Trophoblast cell (in vitro differentiated cells and primary cell): ENCODE results near the gene BBX.

Source experiments
- DNase-seq, 2 donors: peaks; one replicate each; pipeline ENCODE4 v3.0.0-alpha.2; 2016
- H2AFZ ChIP-seq: 2 replicates; pipeline ENCODE4 v1.6.1; 2013; ENCODE audit warnings: low read length, moderate library complexity, mild to moderate bottlenecking; ENCODE audit not compliant: insufficient read depth, poor library complexity
- H2AK5ac ChIP-seq: 2 replicates; pipeline ENCODE4 v1.6.1; 2013; ENCODE audit warnings: mild to moderate bottlenecking, low read length
- H2BK120ac ChIP-seq: 2 replicates; pipeline ENCODE4 v1.6.1; 2013; ENCODE audit warnings: low read length, mild to moderate bottlenecking, moderate library complexity; ENCODE audit not compliant: insufficient read depth, poor library complexity
- H2BK12ac ChIP-seq: 2 replicates; pipeline ENCODE4 v1.6.1; 2013; ENCODE audit warnings: mild to moderate bottlenecking, low read length, moderate library complexity
- H2BK5ac ChIP-seq: 2 replicates; pipeline ENCODE4 v1.6.1; 2013; ENCODE audit warnings: low read length, low read depth, moderate library complexity, mild to moderate bottlenecking; ENCODE audit not compliant: poor library complexity
- H3K14ac ChIP-seq: 2 replicates; pipeline ENCODE4 v1.6.1; 2013; ENCODE audit warnings: mild to moderate bottlenecking, low read length
- H3K18ac ChIP-seq: 2 replicates; pipeline ENCODE4 v1.6.1; 2013; ENCODE audit warnings: mild to moderate bottlenecking, low read length
- H3K23ac ChIP-seq: 2 replicates; pipeline ENCODE4 v1.6.1; 2013; ENCODE audit warnings: low read length
- H3K27ac ChIP-seq: 2 replicates; pipeline ENCODE4 v1.5.1; 2013; ENCODE audit warnings: low read depth, mild to moderate bottlenecking, inconsistent platforms, low read length, moderate library complexity
- H3K27me3 ChIP-seq: 2 replicates; pipeline ENCODE4 v1.6.1; 2013; ENCODE audit warnings: inconsistent platforms, mild to moderate bottlenecking, low read length, moderate library complexity; ENCODE audit not compliant: insufficient read depth
- H3K36me3 ChIP-seq, 2 experiments: 1 replicate in 1 of 2; 2 replicates in 1 of 2; pipeline ENCODE4 v1.6.1; 2013; ENCODE audit warnings: low read length in 2 of 2, mild to moderate bottlenecking in 2 of 2, moderate library complexity in 1 of 2; ENCODE audit not compliant: insufficient read depth in 2 of 2, control insufficient read depth in 1 of 2
- H3K4ac ChIP-seq: 2 replicates; pipeline ENCODE4 v1.6.1; 2013; ENCODE audit warnings: low read depth, mild to moderate bottlenecking, low read length, moderate library complexity
- H3K4me1 ChIP-seq, 2 experiments: 1 replicate in 1 of 2; 2 replicates in 1 of 2; pipeline ENCODE4 v1.6.1; 2013; ENCODE audit warnings: low read length in 2 of 2, mild to moderate bottlenecking in 2 of 2, moderate library complexity in 1 of 2; ENCODE audit not compliant: insufficient read depth in 2 of 2, control insufficient read depth in 1 of 2
- H3K4me2 ChIP-seq: 2 replicates; pipeline ENCODE4 v1.6.1; 2013; ENCODE audit warnings: inconsistent platforms, mild to moderate bottlenecking, low read length, moderate library complexity
- H3K4me3 ChIP-seq: 2 replicates; pipeline ENCODE4 v1.5.1; 2013; ENCODE audit warnings: mild to moderate bottlenecking, low read depth, low read length, inconsistent platforms
- H3K79me1 ChIP-seq: one replicate; pipeline ENCODE4 v1.6.1; 2013; ENCODE audit warnings: low read length
- H3K79me2 ChIP-seq: 2 replicates; pipeline ENCODE4 v1.6.1; 2013; ENCODE audit warnings: low read length, mild to moderate bottlenecking; ENCODE audit not compliant: control insufficient read depth, insufficient read depth, poor library complexity
- H3K9ac ChIP-seq: 2 replicates; pipeline ENCODE4 v1.6.1; 2013; ENCODE audit warnings: mild to moderate bottlenecking, low read length
- H3K9me3 ChIP-seq: 2 replicates; pipeline ENCODE4 v1.6.1; 2013; ENCODE audit warnings: low read depth, mild to moderate bottlenecking, control low read depth, inconsistent platforms, low read length; ENCODE audit not compliant: insufficient read depth
- H4K12ac ChIP-seq: 2 replicates; pipeline ENCODE4 v1.6.1; 2013; ENCODE audit warnings: low read depth, mild to moderate bottlenecking, low read length, moderate library complexity
- H4K8ac ChIP-seq: 2 replicates; pipeline ENCODE4 v1.6.1; 2013; ENCODE audit warnings: low read depth, mild to moderate bottlenecking, low read length, moderate library complexity
- H4K91ac ChIP-seq: one replicate; pipeline ENCODE4 v1.6.1; 2013; ENCODE audit warnings: low read depth, mild to moderate bottlenecking, low read length, moderate library complexity
- WGBS: extraction: QIAGEN DNeasy Blood & Tissue Kit; methylation state at CpG from one replicate; pipeline ENCODE4 v1.1.7; 2013; ENCODE audit warnings: missing lambda C conversion rate; ENCODE audit not compliant: insufficient read length, insufficient coverage; ENCODE audit errors: extremely low coverage; 5-methylcytosine and 5-hydroxymethylcytosine counted together

Gene BBX

DNA sequence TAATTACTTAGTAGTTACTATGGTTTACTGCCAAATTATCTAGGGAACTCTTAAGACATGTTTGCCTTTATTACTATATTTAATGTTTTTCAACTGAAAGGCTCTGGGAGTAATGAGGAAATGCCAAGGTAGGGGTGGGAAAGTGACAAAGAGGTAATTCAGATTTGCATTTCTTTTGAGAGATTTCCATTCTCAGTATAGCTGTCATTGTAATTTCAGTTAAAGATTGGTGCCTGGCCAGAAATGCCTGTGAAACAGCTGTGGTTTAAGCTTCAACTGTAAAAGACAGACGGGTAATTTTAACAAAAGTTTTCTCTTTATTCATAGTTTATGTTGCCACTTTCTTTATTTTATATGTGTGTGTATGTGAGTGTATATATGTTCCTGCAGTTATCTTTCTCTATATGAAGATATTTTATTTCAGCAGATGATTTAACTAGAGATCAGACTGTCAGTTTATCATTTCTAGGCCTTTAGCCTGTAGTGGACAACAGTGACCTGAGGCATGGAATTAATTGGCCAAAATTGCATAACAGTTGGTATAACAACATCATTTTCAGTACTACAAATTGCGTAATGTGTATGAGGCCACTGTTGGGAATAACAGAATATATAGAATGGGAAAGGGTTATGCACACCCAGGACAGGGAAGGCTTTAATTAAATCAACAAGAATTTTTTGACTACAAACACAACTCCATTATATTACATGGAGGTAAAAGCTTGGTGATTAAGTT lies 119.0 kb downstream of the BBX start:
- Histone ChIP-seq H4K8ac (no peak overlapping the region), H3K79me2 (no peaks in the 10 kb centered on the region), H3K4me1 (no peaks in the 10 kb centered on the region), H3K27me3 (no peaks in the 10 kb centered on the region), H2BK5ac (no peak overlapping the region), H3K4me3 (no peak overlapping the region), H3K79me1 (no peaks in the 10 kb centered on the region), H2BK120ac (no peak overlapping the region), H3K14ac (no peak overlapping the region), H2BK12ac (no peak overlapping the region), H3K4ac (no peak overlapping the region), H3K4me2 (no peak overlapping the region), H3K36me3 (no peaks in the 10 kb centered on the region), H3K9ac (no peak overlapping the region), H3K27ac (no peak overlapping the region), H2AFZ (no peak overlapping the region), H4K12ac (no peak overlapping the region), H3K18ac (no peak overlapping the region), H3K23ac (no peak overlapping the region), H3K9me3 (no peaks in the 10 kb centered on the region), H2AK5ac (no peak overlapping the region), H4K91ac (no peak overlapping the region)
- no CpG with 5 or more reads among the region's 2 CpGs for WGBS
- DNase-seq, result peak; percentile 4 to 41

DNA sequence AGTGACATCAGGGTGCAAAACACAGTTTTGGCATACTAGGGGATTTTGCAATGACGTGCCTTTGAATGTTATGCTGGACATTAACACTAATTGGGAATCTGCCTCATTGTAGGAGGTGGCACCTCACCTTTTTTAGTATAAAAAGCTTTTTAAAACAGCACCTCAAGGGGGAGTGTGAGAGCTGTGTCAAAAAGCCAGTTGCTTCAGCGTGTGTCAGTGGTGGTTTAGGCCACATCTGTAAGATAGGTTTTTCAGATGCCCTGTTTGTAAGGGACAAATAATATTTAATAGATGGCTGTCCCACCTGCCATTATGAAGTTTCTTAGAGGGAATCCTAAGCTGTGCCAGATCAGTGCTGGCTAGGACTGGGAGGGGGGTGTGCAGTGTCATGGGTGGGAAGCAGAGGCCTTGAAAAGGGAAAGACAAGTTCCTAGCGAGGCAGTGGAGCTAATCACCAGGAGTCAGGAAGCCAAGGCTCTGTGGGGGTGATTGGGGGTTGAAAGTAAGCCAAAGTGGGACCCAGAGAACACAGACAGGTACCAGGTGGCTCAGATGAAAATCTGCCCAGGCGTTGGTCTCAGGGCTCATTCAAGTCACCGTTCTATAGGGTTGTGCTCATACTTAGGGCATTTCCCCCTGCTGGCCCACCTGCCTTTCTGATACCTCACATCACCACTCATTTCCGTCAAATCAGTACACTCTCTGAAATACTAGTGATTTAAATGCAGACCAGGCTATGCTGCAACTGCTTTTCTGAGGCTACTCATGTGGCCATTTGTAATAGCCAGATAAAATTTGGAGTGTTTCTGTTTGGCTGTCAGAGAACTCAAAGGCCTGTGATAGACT lies 120.5 kb downstream of the BBX start:
- H2AK5ac ChIP-seq, result no peak overlapping the region
- no peak overlapping the region for H2BK5ac ChIP-seq
- no peaks in the 10 kb centered on the region for H3K4me1 ChIP-seq
- no peak overlapping the region for H4K8ac ChIP-seq
- no peak overlapping the region for H3K4ac ChIP-seq
- no peak overlapping the region for H3K18ac ChIP-seq
- H3K79me2 ChIP-seq, result no peaks in the 10 kb centered on the region
- no peaks in the 10 kb centered on the region for H3K9me3 ChIP-seq
- H3K27ac ChIP-seq, result no peak overlapping the region
- no peak overlapping the region for H4K91ac ChIP-seq
- no peak overlapping the region for H3K4me2 ChIP-seq
- no peak overlapping the region for H2AFZ ChIP-seq
- H3K14ac ChIP-seq, result no peak overlapping the region
- no peaks in the 10 kb centered on the region for H3K79me1 ChIP-seq
- no peak overlapping the region for H2BK12ac ChIP-seq
- no peaks in the 10 kb centered on the region for H3K36me3 ChIP-seq
- no peak for DNase-seq
- H3K27me3 ChIP-seq, result no peaks in the 10 kb centered on the region
- no peak overlapping the region for H3K4me3 ChIP-seq
- no peak overlapping the region for H4K12ac ChIP-seq
- no CpG with 5 or more reads among the region's 6 CpGs for WGBS
- H3K23ac ChIP-seq, result no peak overlapping the region
- H3K9ac ChIP-seq, result no peak overlapping the region
- no peak overlapping the region for H2BK120ac ChIP-seq

DNA sequence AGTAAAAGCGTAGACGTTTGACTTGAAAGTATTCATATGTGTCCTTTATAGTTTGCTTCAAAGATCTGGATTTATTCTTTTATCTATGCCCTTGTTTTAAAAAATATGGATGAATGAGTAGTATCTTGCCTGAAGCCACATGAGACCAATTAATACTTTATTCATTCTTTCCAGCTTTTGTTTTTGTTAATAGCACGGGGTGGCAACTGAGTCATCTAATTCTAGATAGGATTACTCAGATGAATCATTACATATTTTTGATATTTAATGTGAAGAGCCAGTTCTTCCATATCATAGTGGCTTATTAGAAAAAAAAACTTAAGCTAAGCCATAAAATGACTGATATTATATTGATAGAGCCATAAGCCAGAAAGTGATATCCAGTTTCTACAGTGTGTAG lies 121.9 kb downstream of the BBX start:
- Histone ChIP-seq H3K9me3 (no peaks in the 10 kb centered on the region), H3K36me3 (no peaks in the 10 kb centered on the region), H3K23ac (no peak overlapping the region), H2BK5ac (no peak overlapping the region), H2BK12ac (no peak overlapping the region), H3K9ac (no peak overlapping the region), H3K4ac (no peak overlapping the region), H3K4me2 (no peak overlapping the region), H3K18ac (no peak overlapping the region), H3K14ac (no peak overlapping the region), H4K8ac (no peak overlapping the region), H4K12ac (no peak overlapping the region), H2AFZ (no peak overlapping the region), H3K4me1 (no peaks in the 10 kb centered on the region), H3K27ac (no peak overlapping the region), H2BK120ac (no peak overlapping the region), H3K79me2 (no peaks in the 10 kb centered on the region), H3K27me3 (no peaks in the 10 kb centered on the region), H3K4me3 (no peak overlapping the region), H2AK5ac (no peak overlapping the region), H3K79me1 (no peaks in the 10 kb centered on the region), H4K91ac (no peak overlapping the region)
- no peak for DNase-seq
- no CpG with 5 or more reads among the region's 3 CpGs for whole genome bisulfite sequencing

DNA sequence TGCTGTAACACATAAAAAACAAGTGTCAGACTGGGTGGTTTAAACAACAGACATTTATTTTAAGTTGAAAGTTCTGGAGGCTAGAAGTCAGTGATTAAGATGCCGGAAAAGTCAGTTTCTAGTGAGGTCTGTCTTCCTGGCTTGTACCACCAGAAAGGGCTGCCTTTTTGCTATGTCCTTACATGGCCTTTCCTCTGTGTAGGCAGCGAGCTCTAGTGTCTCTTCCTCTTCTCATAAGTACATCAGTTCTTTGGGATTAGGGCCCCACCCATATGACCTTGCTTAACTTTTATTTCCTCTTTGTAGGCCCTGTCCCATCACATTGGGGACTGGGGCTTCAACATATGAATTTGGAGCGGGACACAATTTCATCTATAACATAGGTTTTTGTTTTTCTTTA lies 128.0 kb downstream of the BBX start:
- no peak overlapping the region for H4K8ac ChIP-seq
- no peak overlapping the region for H3K23ac ChIP-seq
- no peaks in the 10 kb centered on the region for H3K79me1 ChIP-seq
- no peak overlapping the region for H3K27ac ChIP-seq
- no peak overlapping the region for H3K4me2 ChIP-seq
- H2AK5ac ChIP-seq, result no peak overlapping the region
- no peak overlapping the region for H2BK5ac ChIP-seq
- H4K12ac ChIP-seq, result no peak overlapping the region
- H3K36me3 ChIP-seq, result no peaks in the 10 kb centered on the region
- H3K79me2 ChIP-seq, result no peaks in the 10 kb centered on the region
- no peak for DNase-seq
- no CpG with 5 or more reads among the region's 3 CpGs for WGBS
- H3K18ac ChIP-seq, result no peak overlapping the region
- H3K4ac ChIP-seq, result no peak overlapping the region
- H3K4me3 ChIP-seq, result no peak overlapping the region
- no peaks in the 10 kb centered on the region for H3K27me3 ChIP-seq
- H3K14ac ChIP-seq, result no peak overlapping the region
- no peaks in the 10 kb centered on the region for H3K9me3 ChIP-seq
- H4K91ac ChIP-seq, result no peak overlapping the region
- no peaks in the 10 kb centered on the region for H3K4me1 ChIP-seq
- no peak overlapping the region for H2AFZ ChIP-seq
- no peak overlapping the region for H2BK120ac ChIP-seq
- H2BK12ac ChIP-seq, result no peak overlapping the region
- no peak overlapping the region for H3K9ac ChIP-seq
